NT2/D1 (cell line): ENCODE results near the gene FUT7.

Experiments used
- DNase-seq: peaks from one replicate; pipeline ENCODE4 v3.0.0-alpha.2; 2011; ENCODE audit warnings: low read depth, low spot score
- H3K27me3 ChIP-seq: 2 replicates; pipeline ENCODE4 v1.6.0; 2011; ENCODE audit warnings: mild to moderate bottlenecking; ENCODE audit not compliant: insufficient read length, insufficient read depth
- H3K36me3 ChIP-seq: 2 replicates; pipeline ENCODE4 v1.6.1; 2011; ENCODE audit warnings: mild to moderate bottlenecking, low read length, mixed read lengths; ENCODE audit not compliant: insufficient read depth, insufficient read length
- H3K4me1 ChIP-seq: 2 replicates; pipeline ENCODE4 v1.5.1; 2011; ENCODE audit not compliant: insufficient read depth, insufficient read length
- H3K4me3 ChIP-seq: 2 replicates; pipeline ENCODE4 v1.5.1; 2011; ENCODE audit warnings: low read depth; ENCODE audit not compliant: insufficient read length
- H3K9ac ChIP-seq: 2 replicates; pipeline ENCODE4 v1.6.0; 2011; ENCODE audit warnings: low read depth; ENCODE audit not compliant: insufficient read length
- H3K9me3 ChIP-seq: 2 replicates; pipeline ENCODE4 v1.5.1; 2011; ENCODE audit warnings: mild to moderate bottlenecking, low read length; ENCODE audit not compliant: insufficient read depth
- SUZ12 ChIP-seq: IDR thresholded peaks from 2 replicates; pipeline ENCODE4 v1.6.1; 2011; ENCODE audit not compliant: insufficient read length, insufficient read depth; ENCODE audit errors: extremely low read depth
- YY1 ChIP-seq: IDR thresholded peaks from 2 replicates; pipeline ENCODE4 v1.6.1; 2011; ENCODE audit not compliant: insufficient read length, insufficient read depth
- ZNF274 ChIP-seq: IDR thresholded peaks from 2 replicates; pipeline ENCODE4 v1.6.1; 2011; ENCODE audit warnings: mild to moderate bottlenecking, low read depth, low read length

The FUT7 gene

GRCh38 chr9:137055385-137056364 lies 23.8 kb upstream of the FUT7 start:
- DNase-seq: no peak
- Histone ChIP-seq H3K4me3 (no peak overlapping the region), H3K9me3 (no peaks in the 10 kb centered on the region), H3K4me1 (peaks cover 19% of the 10 kb centered on the region), H3K36me3 (no peaks in the 10 kb centered on the region), H3K27me3 (peaks cover 50% of the 10 kb centered on the region), H3K9ac (peak overlapping the region; percentile 23)
- TF ChIP-seq YY1: no peak
- TF ChIP-seq ZNF274: no peak
- no peak for TF ChIP-seq SUZ12

- Histone ChIP-seq H3K9me3 (no peaks in the 10 kb centered on the region), H3K27me3 (peaks cover 57% of the 10 kb centered on the region), H3K9ac (peak overlapping the region; percentile 76), H3K4me1 (peaks cover 23% of the 10 kb centered on the region), H3K36me3 (no peaks in the 10 kb centered on the region), H3K4me3 (no peak overlapping the region)
- no peak for TF ChIP-seq ZNF274
- DNase-seq: no peak
These were observed 23.1 kb upstream of the FUT7 start for GRCh38 chr9:137054932-137055384.

GRCh38 chr9:137053944-137054931 lies 22.4 kb upstream of the FUT7 start, which contains the start of gene ENTPD2:
Gene ENTPD2, minus strand, starts transcription at chr9:137054061. Its CDS starts 64 bp downstream, at chr9:137053997.
- TF ChIP-seq YY1 (no peak), SUZ12 (no peak)
- Histone ChIP-seq H3K4me1 (peaks cover 29% of the 10 kb centered on the region), H3K4me3 (peak within 1 kb of the TSS; percentile 49), H3K9me3 (no peaks in the 10 kb centered on the region), H3K36me3 (no peaks in the 10 kb centered on the region), H3K9ac (peak within 1 kb of the TSS; percentile 76), H3K27me3 (peaks cover 65% of the 10 kb centered on the region)
- no peak for DNase-seq

GRCh38 chr9:137052998-137053943 lies 21.4 kb upstream of the FUT7 start:
- Histone ChIP-seq H3K4me1 (peaks cover 28% of the 10 kb centered on the region), H3K27me3 (peaks cover 70% of the 10 kb centered on the region), H3K36me3 (no peaks in the 10 kb centered on the region), H3K9me3 (no peaks in the 10 kb centered on the region), H3K4me3 (peak overlapping the region; percentile 49), H3K9ac (peak overlapping the region; percentile 76)
- TF ChIP-seq SUZ12: peak; percentile 40
- TF ChIP-seq ZNF274: no peak
- no peak for DNase-seq

GRCh38 chr9:137052293-137052692 lies 20.4 kb upstream of the FUT7 start:
- TF ChIP-seq ZNF274: no peak
- no peak for TF ChIP-seq YY1
- TF ChIP-seq SUZ12: no peak
- peaks cover 28% of the 10 kb centered on the region for H3K4me1 ChIP-seq

GRCh38 chr9:137051145-137051724 lies 19.3 kb upstream of the FUT7 start:
- H3K4me1 ChIP-seq: peaks cover 28% of the 10 kb centered on the region
- no peak overlapping the region for H3K4me3 ChIP-seq
- no peaks in the 10 kb centered on the region for H3K36me3 ChIP-seq
- TF ChIP-seq ZNF274: no peak
- TF ChIP-seq SUZ12: no peak
- TF ChIP-seq YY1: no peak
- no peaks in the 10 kb centered on the region for H3K9me3 ChIP-seq
- DNase-seq: no peak
- H3K27me3 ChIP-seq: peaks cover 83% of the 10 kb centered on the region
- H3K9ac ChIP-seq: no peak overlapping the region

More at GRCh38 chr9:137052293-137052692, 20.4 kb upstream of the FUT7 start:
- H3K27me3 ChIP-seq: peaks cover 79% of the 10 kb centered on the region
- H3K9ac ChIP-seq: no peak overlapping the region
- no peaks in the 10 kb centered on the region for H3K36me3 ChIP-seq
- no peak for DNase-seq
- no peak overlapping the region for H3K4me3 ChIP-seq
- H3K9me3 ChIP-seq: no peaks in the 10 kb centered on the region
